NCI-H460 (cell line): ENCODE data around the gene GAA. TPM values are rescaled to one million over a fixed set of nuclear protein-coding genes. Genes with fewer than 3 reads are reported as not detected.

Experiments
- DNase-seq: peaks from one replicate; pipeline ENCODE4 v3.0.0-alpha.2; 2016; ENCODE audit warnings: low read depth; ENCODE audit errors: extremely low read depth
- total RNA-seq: library from RNA; depleted of rRNA; stranded (reverse); fragments of >200 nt; shearing (Covaris generic); gene quantifications from 2 replicates; pipeline ENCODE4 v1.2.3, GENCODE V29; 2014

GAA gene
- total RNA-seq, 1 experiment from 2014 or later, result 45.1 TPM

DNA sequence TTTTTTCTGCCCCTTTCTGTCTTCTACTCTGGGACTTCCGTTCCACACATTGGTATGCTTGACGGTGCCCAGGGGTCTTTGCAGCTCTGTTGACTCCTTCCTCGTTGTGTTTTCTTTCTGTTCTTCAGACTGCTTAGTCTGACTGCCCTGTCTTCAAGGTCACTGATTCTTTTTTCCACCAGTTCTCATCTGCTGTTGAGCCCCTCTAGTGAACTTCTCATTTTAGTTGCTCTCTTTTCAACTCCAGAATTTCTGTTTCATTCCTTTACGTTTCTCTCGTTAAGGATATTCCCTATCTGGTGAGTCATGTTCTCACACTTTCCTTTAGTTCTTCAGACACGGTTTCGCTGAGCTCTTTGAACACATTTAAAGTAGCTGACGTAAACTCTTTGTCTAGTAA is 13.8 kb downstream of the GAA start:
- DNase-seq, result no peak

DNA sequence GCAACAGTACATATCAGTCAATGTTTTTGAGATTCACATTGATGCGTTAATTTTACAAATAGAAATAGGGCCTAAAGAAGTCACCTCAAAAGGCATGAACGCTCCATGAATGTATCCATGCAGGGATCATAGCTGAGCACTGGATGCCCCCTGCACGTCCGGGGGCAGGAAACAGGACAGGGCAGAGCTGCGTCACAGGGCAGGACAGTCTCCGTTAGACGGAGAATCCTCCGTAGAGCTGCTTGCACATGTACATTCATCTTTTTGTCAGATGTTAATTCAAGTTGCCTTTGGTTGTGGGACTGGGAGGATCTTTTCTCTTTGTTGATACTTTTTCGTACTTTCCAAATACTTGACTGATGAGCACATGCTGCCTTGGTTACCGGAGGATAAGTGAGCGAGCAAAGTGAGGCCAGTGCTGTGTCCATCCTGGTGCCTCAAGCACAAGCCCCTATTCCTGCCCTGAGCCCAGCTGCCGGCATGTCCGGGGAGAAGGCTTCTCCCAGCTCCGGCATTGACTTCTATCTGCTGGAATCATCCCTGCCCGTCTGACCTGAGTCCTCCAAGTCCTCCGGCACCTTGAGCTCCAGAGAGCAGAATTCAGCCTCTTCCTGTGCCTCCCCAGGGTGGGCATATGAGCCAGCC is 15.0 kb downstream of the GAA start:
- DNase-seq, result no peak

GRCh38 chr17:80116921-80117380 is 15.6 kb downstream of the GAA start:
- no peak for DNase-seq

GRCh38 chr17:80117491-80118401 is 16.4 kb downstream of the GAA start:
- DNase-seq, result no peak

GRCh38 chr17:80118601-80119270 is 17.4 kb downstream of the GAA start:
- DNase-seq, result no peak

- no peak for DNase-seq
Measured at GRCh38 chr17:80119271-80119791, 17.9 kb downstream of the GAA start.

GRCh38 chr17:80119839-80120238 is 18.5 kb downstream of the GAA start:
- DNase-seq, result no peak

- no peak for DNase-seq
Measured at GRCh38 chr17:80122026-80122575, 20.7 kb downstream of the GAA start.

- DNase-seq, result no peak
Measured at GRCh38 chr17:80122926-80123505, 21.6 kb downstream of the GAA start.

DNA sequence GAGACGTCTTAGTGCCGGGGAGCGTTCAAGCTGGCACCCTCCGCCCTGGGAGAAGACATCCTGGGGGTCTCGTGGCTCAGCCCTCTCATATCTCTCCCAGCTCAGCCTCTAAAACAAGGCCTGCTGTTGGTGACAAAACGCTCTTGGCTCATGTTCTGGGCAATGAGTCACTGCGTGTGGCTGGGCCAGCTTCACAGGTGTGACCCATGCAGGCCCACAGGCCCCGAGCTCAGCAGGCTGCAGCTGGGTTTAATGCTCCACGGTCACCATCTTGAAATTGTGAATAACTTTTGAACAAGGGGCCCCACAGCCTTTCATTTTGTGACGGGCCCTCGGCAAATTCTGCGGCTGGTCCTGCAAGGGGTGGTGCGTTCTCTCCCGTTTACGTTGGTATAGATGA is 22.4 kb downstream of the GAA start:
- DNase-seq, result no peak

- DNase-seq, result no peak
Measured at GRCh38 chr17:80124351-80124981, 23.1 kb downstream of the GAA start.

DNA sequence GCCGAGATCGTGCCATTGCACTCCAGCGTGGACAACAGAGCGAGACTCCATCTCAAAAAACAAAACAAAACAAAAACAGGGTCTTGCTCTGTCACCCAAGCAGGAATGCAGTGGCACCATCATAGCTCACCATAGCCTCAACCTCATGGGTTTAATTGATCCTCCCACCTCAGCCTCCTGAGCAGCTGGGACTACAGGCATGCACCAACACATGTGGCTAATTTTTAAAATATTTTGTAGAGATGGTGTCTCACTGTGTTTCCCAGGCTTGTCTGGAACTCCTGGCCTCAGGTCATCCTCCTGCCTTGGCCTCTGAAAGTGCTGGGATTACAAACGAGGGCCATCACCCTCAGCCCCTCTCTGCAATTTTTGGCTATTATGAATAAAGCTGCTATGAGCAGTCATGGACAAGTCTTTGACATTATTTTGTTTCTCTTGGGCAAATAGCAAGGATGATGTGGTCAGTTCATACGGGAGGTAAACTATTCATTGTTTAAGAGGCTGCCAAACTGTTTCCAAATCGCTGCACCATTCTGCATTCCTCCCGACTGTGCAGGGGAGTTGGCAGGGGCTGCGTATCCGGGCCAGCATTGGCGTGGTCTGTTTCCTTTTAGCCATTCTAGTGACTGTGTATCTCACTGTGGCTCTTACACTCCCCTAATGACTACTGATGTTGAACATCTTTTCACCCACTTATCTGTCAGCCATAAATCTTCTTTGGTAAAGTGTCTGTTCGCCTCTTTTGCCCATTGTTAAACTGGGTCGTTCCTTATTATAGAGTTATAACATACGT is 24.5 kb downstream of the GAA start:
- DNase-seq, result no peak

DNA sequence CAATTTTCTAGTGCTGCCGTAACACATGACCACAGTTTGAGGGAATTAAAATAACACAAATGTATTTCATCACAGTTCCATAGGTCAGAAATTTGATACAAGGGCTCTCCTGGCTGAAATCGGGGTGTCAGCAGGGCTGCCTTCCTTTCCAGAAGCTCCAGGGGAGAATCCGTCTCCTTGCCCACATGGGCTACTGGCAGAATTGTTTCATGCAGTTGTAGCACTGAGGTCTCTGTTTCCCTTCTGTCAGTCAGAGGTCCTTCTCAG is 25.0 kb downstream of the GAA start:
- no peak for DNase-seq

DNA sequence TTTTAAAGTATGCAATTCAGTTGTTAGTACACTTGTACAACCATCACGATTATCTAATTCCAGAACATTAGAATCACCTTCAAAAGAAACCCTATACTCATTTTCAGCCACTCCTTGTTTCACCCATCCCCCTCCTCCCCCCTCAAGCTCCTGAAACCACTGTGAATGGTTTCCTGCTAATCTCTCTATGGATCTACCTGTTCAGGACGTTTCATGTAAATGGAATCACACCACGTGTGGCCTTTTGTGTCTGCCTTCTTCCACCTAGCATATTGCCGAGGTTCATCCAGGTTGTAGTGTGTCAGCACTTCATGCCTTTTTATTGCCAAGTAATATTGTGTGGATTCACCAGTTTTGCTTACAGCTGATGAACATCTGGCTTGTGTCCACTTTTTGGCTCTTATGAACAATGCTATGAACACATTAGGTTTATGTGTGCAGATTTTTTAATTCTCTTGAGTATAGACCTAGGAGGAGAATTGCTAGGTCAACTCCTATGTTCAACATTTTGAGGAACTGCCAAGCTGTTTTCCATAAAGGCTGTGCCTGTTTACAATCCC is 27.7 kb downstream of the GAA start:
- no peak for DNase-seq

DNA sequence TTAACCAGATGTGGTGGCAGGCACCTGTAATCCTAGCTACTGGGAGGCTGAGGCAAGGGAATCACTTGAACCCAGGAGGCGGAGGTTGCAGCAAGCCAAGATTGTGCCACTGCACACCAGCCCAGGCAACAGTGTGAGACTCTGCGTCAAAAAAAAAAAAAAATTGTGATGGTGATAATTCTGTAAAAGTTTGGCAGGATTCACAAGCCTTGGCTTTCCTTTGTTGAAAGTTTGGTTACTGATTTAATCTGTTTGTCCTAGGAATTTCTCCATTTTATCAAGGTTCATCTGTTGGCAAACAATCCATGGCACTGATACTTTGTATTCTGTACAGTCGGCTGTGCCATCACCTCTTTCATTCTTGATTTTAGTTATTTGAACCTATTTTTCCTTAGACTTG is 29.6 kb downstream of the GAA start:
- DNase-seq, result no peak

GRCh38 chr17:80132906-80133625 is 31.7 kb downstream of the GAA start:
- DNase-seq, result no peak

GRCh38 chr17:80133626-80133970 is 32.2 kb downstream of the GAA start:
- no peak for DNase-seq

DNA sequence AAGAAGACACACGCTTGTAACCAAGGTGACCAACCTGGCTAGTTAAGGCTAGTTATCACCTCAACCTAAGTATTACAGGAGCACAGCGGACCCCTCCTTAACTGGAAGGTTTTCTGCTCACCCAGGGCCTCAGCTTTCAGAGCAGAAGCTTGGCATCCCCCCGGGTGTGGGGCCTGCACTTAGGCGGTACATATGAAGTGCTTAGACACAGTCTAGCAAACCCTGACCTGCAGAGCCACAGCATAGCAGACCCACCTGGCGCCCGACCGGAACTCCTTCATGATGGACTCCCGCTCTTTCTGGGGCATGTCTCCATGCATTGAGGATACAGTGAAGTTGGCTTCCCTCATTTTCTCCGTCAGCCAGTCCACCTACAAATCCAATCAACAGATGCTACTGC is 35.8 kb downstream of the GAA start:
- no peak for DNase-seq
